Activated T-cell treated with anti-CD3 and anti-CD28 coated beads, Interleukin-2, amount 50 U/mL, for 4 hours (primary cell): ENCODE data around the gene NDUFS1. TPM values are rescaled to one million over a fixed set of nuclear protein-coding genes. Genes with fewer than 3 reads are reported as not detected.
"Not testable (repeated sequence)": the region's sequence is repeated elsewhere in the genome, so short reads cannot be mapped to it uniquely, and the experiment has no call there.

Experiments used
- ATAC-seq, 2 donors: fragments of 200-7000 bp; cut with Tn5 transposase; one replicate each; pipeline ENCODE4 v1.10.0; 2021
- DNase-seq: peaks from one replicate; pipeline ENCODE4 v3.0.0-alpha.2; 2020
- H3K27me3 Mint-ChIP-seq: one replicate; pipeline ENCODE4 v1.8.0; 2021; ENCODE audit warnings: low read depth, mixed read lengths
- H3K36me3 Mint-ChIP-seq: one replicate; pipeline ENCODE4 v1.8.0; 2022; ENCODE audit warnings: mixed read lengths; ENCODE audit not compliant: insufficient read depth
- H3K4me1 Mint-ChIP-seq: one replicate; pipeline ENCODE4 v1.8.0; 2021; ENCODE audit warnings: low read depth, mixed read lengths
- H3K4me3 Mint-ChIP-seq: one replicate; pipeline ENCODE4 v1.8.0; 2021; ENCODE audit warnings: mild to moderate bottlenecking, moderate library complexity, mixed read lengths
- H3K9me3 Mint-ChIP-seq: one replicate; pipeline ENCODE4 v1.8.0; 2021; ENCODE audit warnings: mixed read lengths
- total RNA-seq, 3 donors: library from RNA; stranded (reverse); gene quantifications; one replicate each; pipeline ENCODE4 v1.2.1, GENCODE V29; 2021

The NDUFS1 gene
- total RNA-seq, 3 donors from 2014 or later = 70.4 to 74.1 (median 71.2) TPM

DNA sequence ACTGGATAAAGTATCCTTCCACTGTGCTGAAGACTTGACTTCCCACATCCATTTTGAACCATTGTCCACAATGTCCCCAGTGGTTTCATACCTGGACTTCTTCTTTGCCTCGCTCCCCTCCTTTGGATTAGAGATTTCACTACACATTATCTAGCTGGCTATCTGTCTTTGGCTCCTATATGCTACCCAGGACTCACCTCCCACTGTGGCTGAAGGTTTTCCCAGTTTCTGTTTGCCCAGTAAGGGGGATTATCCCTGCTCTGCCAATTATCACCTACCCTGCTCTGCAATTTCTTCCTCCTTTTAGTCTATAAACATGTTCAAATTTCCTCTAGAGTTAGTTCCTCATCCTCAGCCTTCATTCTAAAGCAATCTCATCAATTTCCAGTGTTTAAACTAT, 9.1 kb downstream of the NDUFS1 start:
- DNase-seq = no peak
- peaks cover 35% of the 10 kb centered on the region for H3K36me3 Mint-ChIP-seq
- no peaks in the 10 kb centered on the region for H3K9me3 Mint-ChIP-seq
- H3K27me3 Mint-ChIP-seq = no peaks in the 10 kb centered on the region
- H3K4me1 Mint-ChIP-seq = peaks cover 9% of the 10 kb centered on the region
- ATAC-seq = no peak
- H3K4me3 Mint-ChIP-seq = no peak overlapping the region

DNA sequence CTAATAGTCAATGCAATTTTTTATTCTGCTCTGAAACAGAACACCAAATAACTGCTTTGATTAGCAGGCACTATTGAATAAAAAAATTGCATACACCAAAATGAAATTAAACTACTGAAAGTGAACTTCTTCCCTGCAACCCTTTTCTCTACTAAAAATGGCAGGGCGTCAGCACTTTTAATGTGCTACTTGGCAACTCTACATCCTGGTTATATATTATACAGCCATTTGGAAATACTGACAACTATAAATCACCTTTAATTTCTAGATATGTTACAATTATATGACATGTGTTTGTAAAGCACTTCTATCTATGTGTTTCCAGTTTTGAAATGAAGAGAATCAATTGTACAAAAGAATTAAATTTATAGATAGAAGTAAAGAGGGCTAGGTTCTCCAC, 9.9 kb downstream of the NDUFS1 start:
- no peaks in the 10 kb centered on the region for H3K27me3 Mint-ChIP-seq
- peaks cover 38% of the 10 kb centered on the region for H3K36me3 Mint-ChIP-seq
- peaks cover 7% of the 10 kb centered on the region for H3K4me1 Mint-ChIP-seq
- ATAC-seq (no peak), DNase-seq (no peak)
- H3K4me3 Mint-ChIP-seq = no peak overlapping the region
- no peaks in the 10 kb centered on the region for H3K9me3 Mint-ChIP-seq

DNA sequence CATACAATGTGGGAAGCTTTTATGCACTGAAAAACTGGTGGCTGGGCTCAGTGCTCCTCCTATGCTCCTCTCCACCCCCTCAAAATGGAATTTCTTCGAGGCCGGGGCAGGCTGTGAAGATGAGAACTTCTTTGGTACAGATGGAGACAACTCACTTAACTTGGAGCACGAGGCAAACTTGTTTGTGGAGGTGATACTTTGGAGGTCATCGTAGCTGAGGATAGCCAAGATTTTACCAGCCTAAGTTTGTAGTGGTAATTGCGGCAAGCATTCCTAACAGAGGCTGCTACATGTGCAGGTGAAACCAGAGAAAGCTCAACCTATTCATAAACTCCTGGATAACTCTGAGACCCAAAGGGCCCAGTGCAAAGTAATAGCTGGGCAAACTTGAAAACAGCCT, 13.6 kb downstream of the NDUFS1 start:
- Mint-ChIP-seq H3K36me3 (peaks cover 44% of the 10 kb centered on the region), H3K27me3 (no peaks in the 10 kb centered on the region), H3K9me3 (no peaks in the 10 kb centered on the region), H3K4me1 (no peaks in the 10 kb centered on the region), H3K4me3 (no peak overlapping the region)
- DNase-seq (no peak), ATAC-seq (no peak)

DNA sequence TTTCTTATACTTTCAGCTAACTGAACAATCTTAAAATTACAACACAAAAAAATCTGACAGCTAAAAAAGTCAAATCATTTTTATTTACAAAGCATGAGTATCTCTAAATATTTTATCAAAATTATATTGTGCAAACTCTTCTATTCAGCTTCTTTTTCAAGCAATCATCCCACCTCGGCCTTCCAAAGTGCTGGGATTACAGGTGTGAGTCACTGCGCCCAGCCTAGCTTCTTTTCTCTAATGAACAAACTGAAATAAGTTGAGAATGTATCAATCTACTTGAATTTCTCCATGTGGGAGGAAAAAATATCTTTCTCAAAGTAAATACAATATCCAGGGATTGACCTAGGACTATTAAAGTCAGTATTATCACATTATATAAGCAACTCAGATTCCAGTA, 14.9 kb downstream of the NDUFS1 start:
- Mint-ChIP-seq H3K9me3 (no peaks in the 10 kb centered on the region), H3K36me3 (peaks cover 43% of the 10 kb centered on the region), H3K4me3 (no peak overlapping the region), H3K27me3 (no peaks in the 10 kb centered on the region), H3K4me1 (no peaks in the 10 kb centered on the region)
- DNase-seq = no peak
- ATAC-seq = no peak

DNA sequence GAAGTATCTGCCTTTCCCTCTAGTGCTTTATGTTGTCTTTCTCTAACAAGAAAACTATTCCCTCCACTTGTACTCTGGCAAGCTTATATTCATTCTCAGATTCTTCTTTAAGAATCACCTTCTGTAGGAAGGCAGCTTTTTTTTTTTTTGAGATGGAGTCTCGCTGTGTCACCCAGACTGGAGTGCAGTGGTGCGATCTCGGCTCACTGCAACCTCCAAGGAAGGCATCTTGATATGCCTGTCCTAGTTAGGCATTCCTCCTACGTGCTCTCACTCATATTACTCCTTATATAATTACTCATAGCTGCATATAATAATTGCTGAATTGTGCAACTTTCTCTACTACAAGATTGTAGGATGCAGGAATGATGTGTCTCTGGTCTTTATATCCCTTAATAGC, 15.8 kb downstream of the NDUFS1 start:
- Mint-ChIP-seq H3K4me3 (no peak overlapping the region), H3K27me3 (no peaks in the 10 kb centered on the region), H3K4me1 (no peaks in the 10 kb centered on the region), H3K36me3 (peaks cover 39% of the 10 kb centered on the region), H3K9me3 (no peaks in the 10 kb centered on the region)
- ATAC-seq = no peak
- DNase-seq = no peak

DNA sequence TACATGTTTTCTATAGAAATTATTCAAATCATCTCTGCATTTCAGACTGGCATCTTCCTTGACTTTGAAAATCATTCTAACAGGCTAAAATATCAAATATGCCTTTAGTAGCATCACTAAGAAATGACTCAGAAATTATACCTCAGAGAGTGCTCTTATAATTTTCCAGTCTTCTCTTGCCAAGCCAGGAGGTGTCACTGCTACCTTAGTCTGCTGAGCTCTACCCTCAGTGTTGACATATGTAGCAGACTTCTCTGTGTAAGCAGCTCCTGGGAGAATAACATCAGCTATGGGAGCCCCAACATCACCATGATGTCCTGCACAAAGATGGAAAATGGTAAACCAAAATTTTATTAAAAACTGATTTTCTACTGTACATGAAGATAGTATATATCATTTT, 31.6 kb downstream of the NDUFS1 start:
- Mint-ChIP-seq H3K27me3 (no peaks in the 10 kb centered on the region), H3K4me3 (no peak overlapping the region), H3K36me3 (peaks cover 20% of the 10 kb centered on the region), H3K9me3 (no peaks in the 10 kb centered on the region), H3K4me1 (no peaks in the 10 kb centered on the region)
- DNase-seq (no peak), ATAC-seq (no peak)

DNA sequence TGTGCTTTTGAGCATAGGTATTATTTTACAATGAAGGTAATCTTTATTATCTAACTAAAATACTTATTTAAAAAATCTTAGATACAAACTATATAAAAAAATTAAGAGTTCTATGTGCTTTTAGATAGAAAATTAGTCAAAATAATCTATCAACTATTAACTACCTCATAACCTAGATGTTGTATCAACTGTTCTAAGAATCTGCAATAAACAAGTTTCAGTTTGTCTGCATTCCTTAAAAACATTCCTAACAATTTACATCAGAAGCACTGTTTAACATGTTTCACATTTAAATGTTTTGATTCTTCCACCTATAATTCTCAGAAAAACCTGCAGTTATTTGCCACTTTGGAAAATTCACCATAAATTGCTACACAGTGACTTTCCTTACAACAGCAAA, 33.3 kb downstream of the NDUFS1 start:
- peaks cover 31% of the 10 kb centered on the region for H3K36me3 Mint-ChIP-seq
- ATAC-seq (no peak), DNase-seq (no peak)
- H3K4me1 Mint-ChIP-seq = no peaks in the 10 kb centered on the region
- peaks cover 4% of the 10 kb centered on the region for H3K9me3 Mint-ChIP-seq
- H3K4me3 Mint-ChIP-seq = no peak overlapping the region
- no peaks in the 10 kb centered on the region for H3K27me3 Mint-ChIP-seq

DNA sequence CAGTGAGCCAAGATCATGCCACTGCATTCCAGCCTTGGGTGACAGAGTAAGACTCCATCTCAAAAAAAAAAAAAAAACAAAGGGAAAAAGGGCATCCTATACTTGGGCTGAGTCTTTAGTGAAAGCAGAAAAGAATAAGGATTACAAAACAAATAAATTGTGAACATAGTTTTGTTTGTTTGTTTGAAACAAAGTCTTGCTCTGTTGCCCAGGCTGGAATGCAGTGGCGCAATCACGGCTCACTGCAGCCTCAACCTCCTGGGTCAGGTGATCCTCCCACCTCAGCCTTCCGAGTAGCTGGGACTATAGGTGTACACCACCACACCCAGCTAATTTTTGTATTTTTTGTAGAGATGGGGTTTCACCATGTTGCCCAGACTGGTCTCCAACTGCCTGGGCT, 36.7 kb downstream of the NDUFS1 start:
- not testable (repeated sequence) for H3K27me3 Mint-ChIP-seq, H3K4me1 Mint-ChIP-seq, ATAC-seq, H3K4me3 Mint-ChIP-seq, DNase-seq
- H3K36me3 Mint-ChIP-seq = peaks cover 34% of the 10 kb centered on the region
- peaks cover 13% of the 10 kb centered on the region for H3K9me3 Mint-ChIP-seq

DNA sequence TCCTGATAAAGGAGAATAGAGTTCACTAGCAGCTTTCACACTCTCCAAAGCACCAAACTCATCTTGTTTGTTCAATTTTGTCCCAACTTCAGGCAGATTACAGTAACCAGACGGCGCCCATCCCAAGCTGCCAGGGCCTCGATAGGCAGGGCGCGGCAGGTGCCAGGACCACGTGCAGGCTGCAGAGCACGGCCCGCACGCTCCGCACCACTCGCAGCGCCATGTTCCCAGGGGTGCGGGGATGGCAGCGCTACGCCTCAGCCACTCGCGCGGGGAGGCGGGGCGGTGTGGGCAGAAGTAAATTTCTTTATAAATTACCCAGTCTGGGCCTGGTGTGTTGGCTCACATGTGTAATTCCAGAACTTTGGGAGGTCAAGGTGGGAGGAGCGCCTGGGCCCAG, 43.0 kb downstream of the NDUFS1 start:
- H3K4me3 Mint-ChIP-seq = no peak overlapping the region
- ATAC-seq (no peak), DNase-seq (no peak)
- H3K36me3 Mint-ChIP-seq = peaks cover 23% of the 10 kb centered on the region
- H3K9me3 Mint-ChIP-seq = peaks cover 21% of the 10 kb centered on the region
- no peaks in the 10 kb centered on the region for H3K4me1 Mint-ChIP-seq
- no peaks in the 10 kb centered on the region for H3K27me3 Mint-ChIP-seq

DNA sequence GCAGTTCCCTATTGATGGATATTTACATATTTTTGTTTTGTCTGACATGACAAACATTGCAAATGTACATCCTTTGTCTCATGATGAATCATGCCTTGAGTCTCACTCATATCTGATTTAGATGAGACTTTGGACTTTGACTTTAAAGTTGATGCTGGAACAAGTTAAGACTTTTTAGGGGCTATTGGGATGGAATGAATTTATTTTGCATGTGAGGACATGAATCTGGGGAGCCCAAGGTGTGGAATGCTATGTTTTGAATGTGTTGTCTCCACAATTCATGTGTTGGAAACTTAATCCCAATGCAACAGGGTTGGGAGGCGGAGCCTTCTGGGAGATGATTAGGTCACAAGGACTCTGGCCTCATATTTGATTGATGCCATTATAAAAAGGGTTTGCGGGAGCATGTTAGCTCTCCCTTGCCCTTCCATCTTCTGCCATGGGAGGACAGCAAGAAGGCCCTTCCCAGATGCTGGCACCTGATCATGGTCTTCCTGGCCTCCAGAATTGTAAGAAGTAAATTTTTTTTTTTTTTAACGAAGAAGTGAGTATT, 44.1 kb downstream of the NDUFS1 start:
- DNase-seq = no peak
- H3K27me3 Mint-ChIP-seq = no peaks in the 10 kb centered on the region

DNA sequence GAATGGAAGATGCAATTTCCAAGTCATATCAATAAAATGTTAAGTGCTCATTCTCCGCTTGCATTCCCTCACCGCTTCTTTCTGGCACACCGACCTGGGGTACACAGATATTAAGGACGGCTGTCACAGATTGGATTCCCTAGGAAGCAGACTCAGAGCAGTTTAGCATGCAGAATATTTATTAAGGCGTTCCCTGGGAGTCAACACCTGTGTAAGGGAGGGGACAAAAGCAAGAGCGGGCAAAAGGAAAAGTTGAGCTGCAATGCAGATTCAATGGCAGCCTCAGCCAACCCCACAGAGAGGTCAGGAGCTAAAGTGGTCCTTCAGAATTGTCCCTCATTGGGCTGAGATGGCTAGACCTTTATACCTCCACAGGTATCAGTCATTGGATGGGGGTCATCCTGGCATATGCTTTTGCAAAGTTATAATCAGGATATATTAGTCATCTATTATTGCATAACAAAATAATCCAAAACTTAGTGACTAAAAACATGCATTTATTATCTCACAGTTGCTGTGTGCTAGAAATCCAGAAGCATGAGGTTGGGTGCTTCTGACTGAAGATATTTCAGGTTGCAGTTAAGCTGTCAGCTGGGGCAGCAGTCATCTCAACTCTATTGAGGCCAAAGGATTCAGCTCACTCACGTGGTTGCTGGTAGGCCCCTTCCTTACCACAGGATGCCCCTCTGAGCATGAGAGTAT, 46.2 kb downstream of the NDUFS1 start:
- Mint-ChIP-seq H3K4me1 (no peaks in the 10 kb centered on the region), H3K9me3 (peaks cover 9% of the 10 kb centered on the region), H3K36me3 (peaks cover 7% of the 10 kb centered on the region), H3K27me3 (no peaks in the 10 kb centered on the region), H3K4me3 (no peak overlapping the region)
- ATAC-seq (no peak), DNase-seq (no peak)

More for the DNA sequence above, 44.1 kb downstream of the NDUFS1 start:
- ATAC-seq = no peak
- Mint-ChIP-seq H3K4me1 (no peaks in the 10 kb centered on the region), H3K9me3 (peaks cover 11% of the 10 kb centered on the region), H3K36me3 (peaks cover 11% of the 10 kb centered on the region), H3K4me3 (no peak overlapping the region)

DNA sequence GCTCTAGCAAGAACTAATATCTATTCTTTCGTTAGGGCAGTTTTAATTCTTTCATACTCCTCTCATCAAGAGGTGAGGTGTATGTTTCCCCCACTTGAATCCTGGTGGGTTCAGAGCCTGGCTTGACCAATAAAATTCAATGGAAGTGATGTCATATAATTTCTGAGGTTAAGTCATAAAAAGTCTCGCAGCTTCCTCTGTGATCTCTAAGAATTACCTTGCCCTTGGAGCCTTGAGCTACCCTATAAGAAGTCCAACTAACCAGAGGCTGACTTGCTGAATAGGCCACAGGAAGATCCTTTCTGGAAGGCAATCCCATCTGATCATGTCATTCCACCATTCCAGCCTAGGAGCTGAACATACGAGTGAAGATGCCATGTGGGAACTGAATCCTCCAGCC, 47.1 kb downstream of the NDUFS1 start:
- H3K9me3 Mint-ChIP-seq = peaks cover 9% of the 10 kb centered on the region
- ATAC-seq (no peak), DNase-seq (no peak)
- H3K36me3 Mint-ChIP-seq = peaks cover 7% of the 10 kb centered on the region
- H3K4me3 Mint-ChIP-seq = no peak overlapping the region
- no peaks in the 10 kb centered on the region for H3K4me1 Mint-ChIP-seq
- no peaks in the 10 kb centered on the region for H3K27me3 Mint-ChIP-seq

DNA sequence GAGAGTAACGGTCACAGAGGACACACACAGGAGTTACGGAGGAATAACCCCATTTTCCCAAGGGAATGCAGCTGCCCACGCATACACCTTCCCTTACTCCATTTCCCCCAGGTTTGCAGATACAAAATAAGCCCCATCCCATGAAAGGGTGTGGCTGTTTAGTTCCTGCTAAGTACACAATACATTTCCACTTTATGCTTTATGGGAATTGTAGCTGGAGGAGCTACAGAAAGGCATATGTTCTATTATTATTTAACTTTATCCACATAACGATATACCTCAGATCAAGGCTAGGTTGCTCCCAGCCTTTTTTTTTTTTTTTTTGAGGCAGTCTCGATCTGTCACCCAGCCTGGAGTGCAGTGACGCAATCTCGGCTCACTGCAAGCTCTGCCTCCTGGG, 50.5 kb downstream of the NDUFS1 start:
- peaks cover 9% of the 10 kb centered on the region for H3K9me3 Mint-ChIP-seq
- H3K27me3 Mint-ChIP-seq = no peaks in the 10 kb centered on the region
- ATAC-seq (no peak), DNase-seq (no peak)
- no peaks in the 10 kb centered on the region for H3K4me1 Mint-ChIP-seq
- no peaks in the 10 kb centered on the region for H3K36me3 Mint-ChIP-seq
- no peak overlapping the region for H3K4me3 Mint-ChIP-seq

DNA sequence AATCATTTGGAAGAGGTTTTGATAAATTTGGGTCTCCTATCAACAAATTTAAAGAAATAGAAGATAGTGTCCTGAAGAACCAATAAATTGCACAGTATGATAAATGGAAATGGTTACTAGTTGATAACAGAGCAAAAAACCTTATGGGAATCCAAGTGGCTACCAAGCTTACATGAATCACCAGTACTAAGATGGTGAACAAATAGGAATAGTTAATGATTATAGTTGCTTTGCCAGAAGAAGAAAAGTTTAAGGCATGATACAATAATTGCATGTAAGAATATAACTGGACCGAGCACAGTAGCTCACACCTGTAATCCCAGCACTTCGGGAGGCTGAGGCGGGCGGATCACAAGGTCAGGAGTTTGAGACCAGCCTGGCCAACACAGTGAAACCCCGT, 53.7 kb downstream of the NDUFS1 start:
- H3K36me3 Mint-ChIP-seq = no peaks in the 10 kb centered on the region
- no peak overlapping the region for H3K4me3 Mint-ChIP-seq
- ATAC-seq = no peak
- DNase-seq = no peak
- no peaks in the 10 kb centered on the region for H3K27me3 Mint-ChIP-seq
- H3K4me1 Mint-ChIP-seq = no peaks in the 10 kb centered on the region
- no peaks in the 10 kb centered on the region for H3K9me3 Mint-ChIP-seq

DNA sequence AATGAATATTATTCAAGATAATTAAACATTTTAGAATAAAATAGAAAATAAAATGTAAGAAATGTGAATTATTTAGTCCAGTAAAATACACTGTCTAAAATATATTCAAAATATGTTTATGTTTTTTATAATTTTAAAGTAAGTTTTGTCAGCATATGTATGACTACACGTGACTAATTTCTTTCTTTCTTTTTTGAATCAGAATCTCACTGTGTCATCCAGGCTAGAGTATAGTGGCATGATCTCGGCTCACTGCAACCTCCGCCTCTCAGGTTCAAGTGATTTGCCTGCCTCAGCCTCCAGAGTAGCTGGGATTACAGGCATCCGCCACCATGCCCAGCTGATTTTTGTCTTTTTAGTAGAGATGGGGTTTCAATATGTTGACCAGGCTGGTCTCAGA, 54.2 kb downstream of the NDUFS1 start:
- H3K4me1 Mint-ChIP-seq = no peaks in the 10 kb centered on the region
- no peaks in the 10 kb centered on the region for H3K27me3 Mint-ChIP-seq
- no peaks in the 10 kb centered on the region for H3K36me3 Mint-ChIP-seq
- H3K4me3 Mint-ChIP-seq = no peak overlapping the region
- no peak for ATAC-seq
- H3K9me3 Mint-ChIP-seq = no peaks in the 10 kb centered on the region
- no peak for DNase-seq
